ENCODE measurements around the gene DOCK10. TPM values are rescaled to one million over a fixed set of nuclear protein-coding genes. Genes with fewer than 3 reads are reported as not detected.

The DOCK10 gene
- total RNA-seq, 1 donor from 2014 or later = 9.8 TPM

DNA sequence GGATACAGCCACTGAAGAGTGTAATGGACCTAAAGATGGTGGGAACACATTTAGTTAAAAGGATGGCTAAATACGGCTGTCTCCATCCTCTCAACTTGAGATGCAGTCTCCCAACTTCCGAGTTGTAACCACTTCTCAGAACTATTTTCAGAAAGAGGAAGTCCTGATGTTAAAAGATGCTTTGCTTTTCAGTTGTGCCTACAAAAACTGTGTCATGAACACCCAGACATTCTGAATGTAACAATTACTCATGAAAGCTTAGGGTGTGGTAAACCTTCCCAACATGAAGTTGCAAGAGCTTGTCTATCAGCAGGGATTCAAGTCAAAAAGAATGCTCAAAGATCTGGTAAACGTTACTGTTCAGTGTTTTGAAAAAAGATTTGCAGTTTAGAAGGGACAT lies 147.9 kb downstream of the DOCK10 start:
- Histone ChIP-seq H3K27ac (no peak overlapping the region), H3K36me3 (no peaks in the 10 kb centered on the region), H3K4me1 (no peaks in the 10 kb centered on the region), H3K27me3 (no peaks in the 10 kb centered on the region), H3K4me3 (no peak overlapping the region), H3K9me3 (no peaks in the 10 kb centered on the region)
- no peak for DNase-seq (ENCODE audit: extremely low spot score in 2 of 2)
- intact Hi-C loops (cut with DNase I) = no loop called here
- TF ChIP-seq POLR2A (IDR thresholded peaks at IDR 0.05) (no peak), POLR2AphosphoS5 (IDR thresholded peaks at IDR 0.05; ENCODE audit: insufficient read depth in 1 of 2, low read depth in 1 of 2) (no peak), CTCF (IDR thresholded peaks at IDR 0.05) (no peak)

DNA sequence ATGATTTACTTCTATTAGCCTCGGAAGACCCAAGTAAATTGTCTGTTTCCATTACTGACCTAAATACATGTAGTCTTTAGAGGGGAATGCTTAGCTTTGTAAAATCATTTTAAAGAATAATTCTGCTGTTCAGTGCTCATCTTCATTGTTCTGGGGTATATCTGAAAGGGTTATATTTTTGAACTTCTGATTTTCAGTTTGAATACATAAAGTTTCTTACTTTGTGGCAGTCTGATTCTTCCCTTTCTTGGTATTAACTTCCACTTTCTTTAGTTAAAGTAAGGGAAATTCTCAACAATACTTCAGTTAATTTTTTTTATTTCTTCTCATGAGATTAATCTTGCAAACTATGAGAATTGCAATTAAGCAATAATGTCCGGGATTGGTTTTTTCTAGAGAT lies 148.4 kb downstream of the DOCK10 start:
- Histone ChIP-seq H3K4me1 (no peaks in the 10 kb centered on the region), H3K9me3 (no peaks in the 10 kb centered on the region), H3K36me3 (no peaks in the 10 kb centered on the region), H3K27ac (no peak overlapping the region), H3K4me3 (no peak overlapping the region), H3K27me3 (no peaks in the 10 kb centered on the region)
- no peak for TF ChIP-seq CTCF (IDR thresholded peaks at IDR 0.05)
- TF ChIP-seq POLR2AphosphoS5 (IDR thresholded peaks at IDR 0.05; ENCODE audit: insufficient read depth in 1 of 2, low read depth in 1 of 2) = no peak
- TF ChIP-seq POLR2A (IDR thresholded peaks at IDR 0.05) = no peak
- no peak for DNase-seq (ENCODE audit: extremely low spot score in 2 of 2)
- intact Hi-C loops (cut with DNase I) = no loop called here

GRCh38 chr2:224892574-224893204 lies 149.6 kb downstream of the DOCK10 start:
- H3K4me1 ChIP-seq = no peaks in the 10 kb centered on the region
- no peak for TF ChIP-seq POLR2AphosphoS5 (IDR thresholded peaks at IDR 0.05; ENCODE audit: insufficient read depth in 1 of 2, low read depth in 1 of 2)
- TF ChIP-seq POLR2A (IDR thresholded peaks at IDR 0.05) = no peak
- no peak for TF ChIP-seq CTCF (IDR thresholded peaks at IDR 0.05)
- H3K36me3 ChIP-seq = no peaks in the 10 kb centered on the region
- no peaks in the 10 kb centered on the region for H3K9me3 ChIP-seq
- DNase-seq (ENCODE audit: extremely low spot score in 2 of 2) = no peak
- no peaks in the 10 kb centered on the region for H3K27me3 ChIP-seq
- no peak overlapping the region for H3K4me3 ChIP-seq
- no peak overlapping the region for H3K27ac ChIP-seq
- intact Hi-C loops (cut with DNase I) = no loop called here

- H3K27me3 ChIP-seq = no peaks in the 10 kb centered on the region
- no peak overlapping the region for H3K4me3 ChIP-seq
- intact Hi-C loops (cut with DNase I) = no loop called here
- no peak for TF ChIP-seq CTCF (IDR thresholded peaks at IDR 0.05)
- TF ChIP-seq POLR2A (IDR thresholded peaks at IDR 0.05) = no peak
- TF ChIP-seq POLR2AphosphoS5 (IDR thresholded peaks at IDR 0.05; ENCODE audit: insufficient read depth in 1 of 2, low read depth in 1 of 2) = no peak
- no peaks in the 10 kb centered on the region for H3K36me3 ChIP-seq
- DNase-seq (ENCODE audit: extremely low spot score in 2 of 2) = no peak
- H3K9me3 ChIP-seq = no peaks in the 10 kb centered on the region
- no peaks in the 10 kb centered on the region for H3K4me1 ChIP-seq
- H3K27ac ChIP-seq = no peak overlapping the region
Observed at GRCh38 chr2:224890372-224890771, 151.9 kb downstream of the DOCK10 start.

DNA sequence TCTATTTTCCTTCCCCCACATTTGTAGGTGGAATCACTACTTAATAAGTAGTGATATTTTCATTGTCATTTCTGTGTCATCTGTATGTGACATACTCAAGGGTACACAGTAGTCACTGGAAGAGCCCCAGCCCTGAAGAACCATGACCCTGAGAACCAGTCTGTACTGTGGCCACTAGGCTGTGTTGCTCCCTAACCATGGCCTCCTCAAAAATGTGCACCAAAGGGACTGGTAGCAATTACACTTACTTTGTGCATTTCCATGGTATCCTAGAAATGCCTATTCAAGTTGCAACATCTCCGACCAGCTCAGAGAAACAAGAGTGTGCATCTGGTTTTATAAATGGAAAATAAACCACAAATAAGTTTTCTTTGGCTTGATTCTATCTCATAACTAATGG lies 155.1 kb downstream of the DOCK10 start:
- Histone ChIP-seq H3K9me3 (no peaks in the 10 kb centered on the region), H3K27ac (no peak overlapping the region), H3K4me3 (no peak overlapping the region), H3K36me3 (no peaks in the 10 kb centered on the region), H3K27me3 (no peaks in the 10 kb centered on the region), H3K4me1 (peaks cover 18% of the 10 kb centered on the region)
- intact Hi-C loops (cut with DNase I) = no loop called here
- DNase-seq (ENCODE audit: extremely low spot score in 2 of 2) = no peak
- no peak for TF ChIP-seq CTCF (IDR thresholded peaks at IDR 0.05)
- no peak for TF ChIP-seq POLR2A (IDR thresholded peaks at IDR 0.05)
- TF ChIP-seq POLR2AphosphoS5 (IDR thresholded peaks at IDR 0.05; ENCODE audit: insufficient read depth in 1 of 2, low read depth in 1 of 2) = no peak

Data from vagina (tissue), 2 donors.